Bronchial epithelial cell (primary cell): ENCODE data around the gene SAMD4A. TPM values are rescaled to one million over a fixed set of nuclear protein-coding genes. Genes with fewer than 3 reads are reported as not detected.

Source experiments
- DNase-seq: peaks from one replicate; pipeline ENCODE4 v3.0.0-alpha.2; 2010; ENCODE audit warnings: low read depth
- FAIRE-seq: peaks from 2 replicates; lab custom pipeline; 2011; peaks lifted over from hg19 to GRCh38; lab: Jason Lieb, UNC
- H3K27me3 ChIP-seq: 2 replicates; pipeline ENCODE4 v1.5.1; 2011; ENCODE audit warnings: low read length; ENCODE audit not compliant: control insufficient read depth, insufficient read depth
- H3K36me3 ChIP-seq: 2 replicates; pipeline ENCODE4 v1.5.1; 2011; ENCODE audit warnings: low read length; ENCODE audit not compliant: control insufficient read depth, insufficient read depth
- H3K4me3 ChIP-seq: 2 replicates; pipeline ENCODE4 v1.5.1; 2011; ENCODE audit warnings: mild to moderate bottlenecking, low read depth, low read length, control low read depth
- total RNA-seq: library from RNA; depleted of rRNA; stranded (reverse); fragments of >200 nt; gene quantifications from 2 replicates; pipeline ENCODE4 v1.2.1, GENCODE V29; 2014
- TF ChIP-seq, protein P1 (sequence below): IDR thresholded peaks from 2 replicates; pipeline ENCODE4 v1.5.1; 2011; ENCODE audit warnings: mild to moderate bottlenecking, moderate library complexity, low read length, control low read depth, inconsistent platforms; ENCODE audit not compliant: insufficient read depth, severe bottlenecking

SAMD4A gene
- total RNA-seq, 1 donor from 2014 or later, result 13.4 TPM

DNA sequence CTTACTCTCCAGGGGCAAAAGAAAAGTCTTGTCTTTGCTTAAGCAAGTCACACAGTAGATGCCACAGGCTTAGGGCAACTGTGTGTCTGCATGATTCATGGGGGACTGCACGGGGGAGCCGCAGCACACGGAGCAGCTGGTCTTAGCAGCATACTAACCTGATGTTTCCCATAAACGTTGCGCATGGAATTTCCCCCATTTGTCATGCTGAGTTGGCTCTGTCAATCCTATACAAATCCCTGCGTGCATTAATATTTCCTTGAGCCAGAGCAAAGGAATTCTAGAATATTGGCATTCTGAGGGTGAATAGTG is 71.2 kb downstream of the SAMD4A start:
- FAIRE-seq, result no peak
- peak; percentile 20 for DNase-seq
- TF ChIP-seq, protein P1, sequence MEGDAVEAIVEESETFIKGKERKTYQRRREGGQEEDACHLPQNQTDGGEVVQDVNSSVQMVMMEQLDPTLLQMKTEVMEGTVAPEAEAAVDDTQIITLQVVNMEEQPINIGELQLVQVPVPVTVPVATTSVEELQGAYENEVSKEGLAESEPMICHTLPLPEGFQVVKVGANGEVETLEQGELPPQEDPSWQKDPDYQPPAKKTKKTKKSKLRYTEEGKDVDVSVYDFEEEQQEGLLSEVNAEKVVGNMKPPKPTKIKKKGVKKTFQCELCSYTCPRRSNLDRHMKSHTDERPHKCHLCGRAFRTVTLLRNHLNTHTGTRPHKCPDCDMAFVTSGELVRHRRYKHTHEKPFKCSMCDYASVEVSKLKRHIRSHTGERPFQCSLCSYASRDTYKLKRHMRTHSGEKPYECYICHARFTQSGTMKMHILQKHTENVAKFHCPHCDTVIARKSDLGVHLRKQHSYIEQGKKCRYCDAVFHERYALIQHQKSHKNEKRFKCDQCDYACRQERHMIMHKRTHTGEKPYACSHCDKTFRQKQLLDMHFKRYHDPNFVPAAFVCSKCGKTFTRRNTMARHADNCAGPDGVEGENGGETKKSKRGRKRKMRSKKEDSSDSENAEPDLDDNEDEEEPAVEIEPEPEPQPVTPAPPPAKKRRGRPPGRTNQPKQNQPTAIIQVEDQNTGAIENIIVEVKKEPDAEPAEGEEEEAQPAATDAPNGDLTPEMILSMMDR, result no peak

DNA sequence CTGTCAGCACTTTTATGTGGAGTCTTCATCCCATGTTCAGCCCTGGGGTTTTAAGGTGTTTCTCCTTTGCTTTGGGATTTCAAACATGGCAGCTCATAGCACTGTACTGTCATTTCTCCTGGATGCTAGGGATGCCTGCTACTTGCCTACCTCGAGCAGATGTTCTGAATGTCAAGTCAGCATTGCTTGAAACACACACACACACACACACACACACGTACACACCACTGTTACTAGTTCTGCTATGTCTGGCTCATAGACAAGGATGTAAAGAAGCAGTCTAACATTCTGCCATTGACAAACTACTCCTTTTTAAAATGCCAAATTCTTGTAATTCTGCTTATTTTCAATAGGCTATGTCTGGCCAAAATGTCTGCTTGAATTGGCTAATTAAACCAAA is 72.7 kb downstream of the SAMD4A start:
- no peak for DNase-seq
- Histone ChIP-seq H3K27me3 (no peaks in the 10 kb centered on the region), H3K36me3 (no peaks in the 10 kb centered on the region), H3K4me3 (no peak overlapping the region)
- TF ChIP-seq, protein P1, result no peak
- no peak for FAIRE-seq

More for the DNA sequence above, 71.2 kb downstream of the SAMD4A start:
- H3K27me3 ChIP-seq, result no peaks in the 10 kb centered on the region
- no peak overlapping the region for H3K4me3 ChIP-seq
- H3K36me3 ChIP-seq, result no peaks in the 10 kb centered on the region

DNA sequence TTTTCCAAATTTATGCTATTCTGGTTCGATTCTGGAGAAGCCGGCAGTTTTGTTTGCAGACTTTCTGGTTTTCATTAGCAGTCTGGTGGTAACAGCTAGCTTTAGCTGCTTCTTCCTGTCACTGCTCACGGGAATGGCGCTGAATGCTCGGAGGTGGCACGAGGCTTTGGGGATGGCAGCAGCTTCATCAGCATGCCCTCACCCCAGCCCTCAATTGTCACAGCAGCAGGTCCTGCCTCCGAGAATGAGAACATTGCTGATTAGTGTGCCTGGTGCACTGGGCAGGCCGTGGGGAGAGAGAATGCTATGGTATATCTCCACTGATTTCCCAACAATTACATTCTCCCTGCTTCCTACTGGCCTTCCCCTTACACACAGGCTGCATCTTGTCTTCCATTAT is 73.6 kb downstream of the SAMD4A start:
- Histone ChIP-seq H3K36me3 (no peaks in the 10 kb centered on the region), H3K4me3 (no peak overlapping the region), H3K27me3 (no peaks in the 10 kb centered on the region)
- FAIRE-seq (no peak), DNase-seq (no peak)
- TF ChIP-seq, protein P1, result no peak

DNA sequence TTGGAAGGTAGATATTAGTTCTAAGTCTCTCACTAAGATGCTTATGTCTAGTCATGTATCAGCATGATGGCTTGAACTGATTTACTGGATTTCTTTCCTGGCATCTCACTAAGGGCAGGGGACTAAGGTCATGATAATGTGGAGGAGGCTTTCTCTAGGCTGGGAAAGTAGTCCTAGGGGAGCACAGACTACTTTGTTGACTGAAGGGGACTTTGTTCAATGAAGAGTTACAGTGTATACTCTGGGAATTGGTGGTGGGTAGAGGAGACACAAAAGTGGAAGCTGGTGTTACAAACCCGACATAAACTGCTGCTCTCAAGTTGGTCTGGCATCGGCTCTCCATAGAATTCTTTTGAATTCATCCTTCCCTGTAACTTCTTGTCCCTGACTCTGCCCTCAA is 75.2 kb downstream of the SAMD4A start:
- no peak for DNase-seq
- TF ChIP-seq, protein P1, result no peak
- H3K4me3 ChIP-seq, result no peak overlapping the region
- no peak for FAIRE-seq
- no peaks in the 10 kb centered on the region for H3K27me3 ChIP-seq
- H3K36me3 ChIP-seq, result no peaks in the 10 kb centered on the region

DNA sequence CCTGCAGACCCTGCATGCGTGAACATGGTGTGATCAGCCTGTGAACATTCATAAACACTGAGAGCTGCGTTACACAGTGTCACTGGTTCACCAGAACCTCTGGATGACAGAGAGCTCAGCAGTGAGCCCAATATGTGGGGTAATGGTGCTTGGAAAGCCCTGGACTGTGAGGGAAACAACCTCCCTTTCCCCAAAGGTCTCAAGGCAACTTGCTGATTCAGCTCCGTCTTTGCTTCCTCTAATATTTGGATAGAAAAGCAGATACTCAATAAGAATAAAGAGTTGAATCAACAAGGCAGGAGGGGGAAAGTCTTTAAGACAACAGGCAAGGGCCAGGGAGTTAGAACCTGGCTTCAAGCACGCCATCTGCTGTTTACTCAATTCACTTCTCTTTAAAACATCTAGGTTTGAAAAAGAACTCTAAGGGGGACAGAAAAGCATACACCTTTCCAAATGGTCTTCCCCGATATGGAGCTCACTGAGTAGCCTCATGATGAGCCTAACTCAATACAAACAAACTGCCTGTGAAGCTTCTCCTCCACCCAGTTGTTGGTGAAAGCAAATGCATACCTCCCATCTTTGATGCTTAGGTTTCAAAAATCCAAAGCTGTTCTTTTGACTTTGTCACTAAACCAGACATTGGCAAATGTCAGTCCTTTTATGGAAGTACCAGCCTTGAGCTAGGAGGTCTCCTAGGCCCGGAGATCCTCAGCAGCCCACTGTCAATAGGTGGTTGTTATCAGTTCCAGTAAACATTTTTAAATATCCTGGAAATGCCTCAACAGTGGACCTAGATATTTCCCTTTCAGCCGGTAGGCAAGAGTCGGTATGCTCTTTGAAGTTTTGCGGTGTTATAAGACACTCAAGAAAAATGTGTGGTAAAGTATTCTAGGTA is 76.1 kb downstream of the SAMD4A start:
- DNase-seq, result peak; percentile 30
- H3K36me3 ChIP-seq, result no peaks in the 10 kb centered on the region
- TF ChIP-seq, protein P1, result peak; percentile 34
- FAIRE-seq, result no peak
- no peaks in the 10 kb centered on the region for H3K27me3 ChIP-seq
- H3K4me3 ChIP-seq, result no peak overlapping the region
